Smooth muscle cell (in vitro differentiated cells): Measurements from ENCODE around the gene RAB28. TPM values are rescaled to one million over a fixed set of nuclear protein-coding genes. Genes with fewer than 3 reads are reported as not detected.

ENCODE experiments used
- DNase-seq: peaks from one replicate; lab custom pipeline; 2025; ENCODE audit not compliant: unreplicated experiment; lab: John Stamatoyannopoulos, UW
- H2AFZ ChIP-seq: fragments of 200-600 bp; sonication (generic); 2 replicates; pipeline ENCODE4 v1.6.0; 2016; ENCODE audit warnings: antibody characterized with exemption, low read depth, mild to moderate bottlenecking
- H3F3A ChIP-seq: fragments of 200-600 bp; sonication (generic); 2 replicates; pipeline ENCODE4 v1.6.0; 2017; ENCODE audit warnings: antibody characterized with exemption, low read depth
- H3K27ac ChIP-seq: fragments of 200-600 bp; sonication (generic); 2 replicates; pipeline ENCODE4 v1.5.1; 2016; ENCODE audit warnings: low read depth, mild to moderate bottlenecking
- H3K27me3 ChIP-seq: fragments of 200-600 bp; sonication (generic); 2 replicates; pipeline ENCODE4 v1.6.1; 2016; ENCODE audit warnings: low read depth, mild to moderate bottlenecking
- H3K36me3 ChIP-seq: fragments of 200-600 bp; sonication (generic); 2 replicates; pipeline ENCODE4 v1.5.1; 2016; ENCODE audit warnings: low read depth
- H3K4me1 ChIP-seq: fragments of 200-600 bp; sonication (generic); 2 replicates; pipeline ENCODE4 v1.5.1; 2016; ENCODE audit warnings: low read depth
- H3K4me2 ChIP-seq: fragments of 200-600 bp; sonication (generic); 2 replicates; pipeline ENCODE4 v1.6.0; 2016; ENCODE audit warnings: mild to moderate bottlenecking
- H3K4me3 ChIP-seq: fragments of 200-600 bp; sonication (generic); 2 replicates; pipeline ENCODE4 v1.5.1; 2016; ENCODE audit warnings: mild to moderate bottlenecking
- H3K79me2 ChIP-seq: fragments of 200-600 bp; sonication (generic); 2 replicates; pipeline ENCODE4 v1.6.0; 2016; ENCODE audit warnings: low read depth, mild to moderate bottlenecking
- H3K9ac ChIP-seq: fragments of 200-600 bp; sonication (generic); 2 replicates; pipeline ENCODE4 v1.6.0; 2016; ENCODE audit warnings: low read depth
- H3K9me3 ChIP-seq: fragments of 200-600 bp; sonication (generic); replicated peaks from 2 replicates; pipeline ENCODE4 v1.5.1; 2016; ENCODE audit warnings: low read depth
- H4K20me1 ChIP-seq: fragments of 200-600 bp; sonication (generic); 2 replicates; pipeline ENCODE4 v1.6.0; 2016; ENCODE audit warnings: low read depth
- polyA plus RNA-seq: library from polyadenylated mRNA; unstranded; fragments of >200 nt; fragmentation: Nextera tagmentation; extraction: Ambion mirVana; gene quantifications from 2 replicates; pipeline ENCODE4 v1.2.1, GENCODE V29; 2016
- total RNA-seq: library from RNA; depleted of rRNA; stranded (reverse); fragments of >200 nt; gene quantifications from 2 replicates; pipeline ENCODE4 v1.2.3, GENCODE V29; 2014
- TF ChIP-seq, protein P1 (sequence below): fragments of 200-600 bp; sonication (generic); IDR thresholded peaks from 2 replicates; pipeline ENCODE4 v1.5.1; 2017; ENCODE audit warnings: borderline replicate concordance, mild to moderate bottlenecking, antibody characterized with exemption; ENCODE audit not compliant: insufficient read depth, poor library complexity, severe bottlenecking

Gene RAB28
- total and polyA plus RNA-seq, 2 experiments from 2014 or later = 32.8 to 40.7 TPM

DNA sequence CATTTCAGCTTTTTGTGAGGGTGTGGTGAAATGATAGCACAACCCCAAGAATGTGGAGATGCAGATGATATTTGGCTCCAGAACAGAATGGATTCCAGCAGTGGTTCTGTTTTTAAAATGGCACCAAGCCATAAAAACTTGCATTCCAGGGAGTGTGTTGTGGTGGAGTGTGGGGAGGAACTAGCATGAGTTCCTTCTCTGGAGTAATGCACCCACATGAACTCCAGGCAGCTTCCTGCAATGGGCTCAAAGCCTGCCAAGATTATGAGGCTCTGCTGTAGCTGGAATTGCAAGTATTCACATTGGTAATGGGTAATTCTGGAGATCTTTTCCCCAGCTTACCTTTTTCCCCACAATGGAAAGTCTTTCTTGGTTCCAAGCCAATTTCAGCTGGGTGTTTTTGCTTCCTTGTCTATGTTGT, 161.4 kb downstream of the RAB28 start:
- no peak overlapping the region for H3K9ac ChIP-seq
- no peak overlapping the region for H3K4me2 ChIP-seq

More for the DNA sequence above, 161.4 kb downstream of the RAB28 start:
- H3K4me1 ChIP-seq = no peaks in the 10 kb centered on the region
- H3K79me2 ChIP-seq = no peaks in the 10 kb centered on the region
- no peaks in the 10 kb centered on the region for H3K27me3 ChIP-seq
- TF ChIP-seq, protein P1, sequence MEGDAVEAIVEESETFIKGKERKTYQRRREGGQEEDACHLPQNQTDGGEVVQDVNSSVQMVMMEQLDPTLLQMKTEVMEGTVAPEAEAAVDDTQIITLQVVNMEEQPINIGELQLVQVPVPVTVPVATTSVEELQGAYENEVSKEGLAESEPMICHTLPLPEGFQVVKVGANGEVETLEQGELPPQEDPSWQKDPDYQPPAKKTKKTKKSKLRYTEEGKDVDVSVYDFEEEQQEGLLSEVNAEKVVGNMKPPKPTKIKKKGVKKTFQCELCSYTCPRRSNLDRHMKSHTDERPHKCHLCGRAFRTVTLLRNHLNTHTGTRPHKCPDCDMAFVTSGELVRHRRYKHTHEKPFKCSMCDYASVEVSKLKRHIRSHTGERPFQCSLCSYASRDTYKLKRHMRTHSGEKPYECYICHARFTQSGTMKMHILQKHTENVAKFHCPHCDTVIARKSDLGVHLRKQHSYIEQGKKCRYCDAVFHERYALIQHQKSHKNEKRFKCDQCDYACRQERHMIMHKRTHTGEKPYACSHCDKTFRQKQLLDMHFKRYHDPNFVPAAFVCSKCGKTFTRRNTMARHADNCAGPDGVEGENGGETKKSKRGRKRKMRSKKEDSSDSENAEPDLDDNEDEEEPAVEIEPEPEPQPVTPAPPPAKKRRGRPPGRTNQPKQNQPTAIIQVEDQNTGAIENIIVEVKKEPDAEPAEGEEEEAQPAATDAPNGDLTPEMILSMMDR = no peak
- H3K9me3 ChIP-seq = peaks cover 9% of the 10 kb centered on the region
- H4K20me1 ChIP-seq = no peaks in the 10 kb centered on the region
- no peaks in the 10 kb centered on the region for H3F3A ChIP-seq
- H3K27ac ChIP-seq = no peak overlapping the region
- H3K4me3 ChIP-seq = no peak overlapping the region
- H3K36me3 ChIP-seq = peaks cover 7% of the 10 kb centered on the region
- no peak for DNase-seq
- no peak overlapping the region for H2AFZ ChIP-seq

Other genes starting within 250 kb of the RAB28 start
- gene NKX3-2, start 60.2 kb upstream of the RAB28 start, total RNA-seq = 3.6 and 4.4 TPM in 2 replicates
- 4.0 and 6.7 TPM in 2 replicates for gene NKX3-2, start 60.2 kb upstream of the RAB28 start, polyA plus RNA-seq
- gene BOD1L1, start 143.4 kb upstream of the RAB28 start, total RNA-seq = 30.9 and 41.0 TPM in 2 replicates
- 9.8 and 16.0 TPM in 2 replicates for gene BOD1L1, start 143.4 kb upstream of the RAB28 start, polyA plus RNA-seq